HG02870 (cell line): Measurements from ENCODE around the gene ELOVL5.

Experiments used
- ATAC-seq: cut with Tn5 transposase; IDR thresholded peaks from one replicate; pipeline ENCODE4 v1.9.1; 2021; ENCODE audit warnings: mild to moderate bottlenecking, moderate library complexity; ENCODE audit not compliant: unreplicated experiment

The ELOVL5 gene

DNA sequence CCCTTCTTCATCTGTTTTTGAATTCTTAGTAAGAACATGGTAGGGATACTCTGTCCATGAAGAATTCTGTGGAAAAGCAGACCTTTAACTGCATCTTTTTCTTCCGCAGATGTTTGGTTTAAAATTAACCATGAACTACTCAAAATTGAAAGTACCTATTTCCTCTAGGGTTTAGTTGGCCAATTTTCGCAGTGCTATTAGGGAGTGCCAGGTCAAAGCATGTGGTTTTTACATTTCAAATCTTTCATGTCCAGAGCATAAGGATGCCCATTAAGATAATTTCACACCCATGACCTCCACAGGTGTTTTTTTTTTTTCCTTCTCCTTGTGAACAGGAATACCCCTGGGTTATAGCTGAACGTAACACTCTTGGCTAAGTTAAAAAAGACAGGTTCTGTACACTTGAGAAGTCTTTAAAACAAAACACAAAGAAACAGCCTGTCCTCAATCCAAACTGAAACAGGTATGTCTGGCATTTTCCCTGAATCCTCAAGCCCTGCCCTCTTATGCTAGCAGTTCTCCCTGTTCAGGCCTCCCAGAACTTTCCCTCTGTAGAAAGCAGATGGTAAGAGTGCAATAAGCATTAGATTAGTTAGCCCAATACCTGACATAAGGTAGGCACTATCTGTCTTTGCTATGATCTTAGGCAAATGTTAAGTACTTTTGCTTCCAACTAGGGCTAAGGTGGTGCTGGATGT lies 67.1 kb downstream of the ELOVL5 start:
- ATAC-seq, result no peak

GRCh38 chr6:53280207-53280606 lies 68.5 kb downstream of the ELOVL5 start:
- no peak for ATAC-seq

DNA sequence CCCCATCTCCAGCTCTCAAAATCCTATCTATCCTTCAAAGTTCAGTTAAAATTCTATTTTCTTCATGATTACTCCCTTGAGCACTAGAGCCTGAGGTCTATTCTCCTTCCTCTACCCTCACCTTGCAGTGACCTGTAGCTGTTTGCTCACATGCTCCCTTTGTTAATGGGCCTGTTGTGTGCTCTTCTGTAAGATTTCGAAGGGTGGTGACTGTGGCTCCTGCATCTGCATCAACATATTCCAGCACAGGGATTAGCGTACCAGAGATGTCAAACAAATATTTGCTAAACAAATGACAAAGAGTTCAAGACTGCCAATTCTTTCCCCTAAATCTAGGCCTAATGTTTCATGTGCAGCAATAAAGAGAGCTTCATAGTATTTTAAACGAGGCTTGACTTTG lies 69.5 kb downstream of the ELOVL5 start:
- no peak for ATAC-seq

DNA sequence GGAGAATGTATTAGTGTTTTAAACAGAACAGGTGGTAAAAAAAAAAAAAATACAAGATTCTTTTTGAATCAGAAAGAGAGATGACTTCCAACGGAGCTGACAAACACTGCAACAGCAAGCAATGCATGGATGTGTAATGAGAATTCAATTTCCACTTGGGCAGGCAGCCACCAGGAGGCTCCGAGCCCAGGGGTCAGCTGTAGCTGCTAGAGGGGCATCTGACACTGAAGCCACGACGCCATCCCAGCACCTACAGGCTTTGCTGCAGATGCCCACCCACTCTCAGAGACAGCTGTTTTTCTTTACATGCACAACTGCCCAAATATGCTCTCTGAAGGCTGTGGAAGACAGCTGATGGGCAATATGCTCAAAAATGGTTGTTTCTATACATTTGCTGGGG lies 75.4 kb downstream of the ELOVL5 start:
- no peak for ATAC-seq

GRCh38 chr6:53269827-53270226 lies 78.9 kb downstream of the ELOVL5 start:
- no peak for ATAC-seq

DNA sequence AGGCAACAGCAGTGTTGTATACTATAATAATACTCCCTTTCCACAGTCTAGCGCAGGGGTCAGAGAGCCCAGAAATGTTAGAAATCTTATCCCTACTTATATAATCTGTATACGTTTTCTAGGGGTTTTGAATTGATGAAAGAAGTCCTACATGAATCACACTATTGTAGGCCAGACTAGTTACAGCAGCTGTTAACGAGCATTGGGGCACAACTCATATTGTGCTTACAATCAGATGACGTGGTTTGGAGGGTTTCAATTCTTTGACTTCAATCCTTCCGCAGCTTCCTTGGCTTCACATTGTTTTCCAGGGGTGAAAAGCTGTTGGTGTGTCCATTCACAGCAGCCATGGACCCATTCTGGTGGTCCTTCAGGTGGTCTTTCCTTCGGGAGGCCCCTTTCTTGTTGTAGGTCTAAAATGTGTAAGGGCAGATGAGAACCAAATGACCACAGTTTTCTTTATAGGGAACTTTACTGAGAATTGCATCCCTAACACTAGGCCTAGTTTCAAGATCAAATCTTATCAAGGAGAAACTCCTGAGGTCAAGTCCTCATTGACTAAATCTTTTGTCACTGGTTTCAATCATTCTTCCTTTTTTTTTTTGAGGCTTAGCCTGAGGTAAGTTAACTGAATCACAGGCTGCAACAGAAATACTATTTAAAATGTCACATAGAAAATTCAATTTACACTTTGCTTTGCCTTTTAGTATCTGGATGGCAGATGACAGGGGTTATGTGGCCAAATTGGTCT lies 79.7 kb downstream of the ELOVL5 start:
- no peak for ATAC-seq

DNA sequence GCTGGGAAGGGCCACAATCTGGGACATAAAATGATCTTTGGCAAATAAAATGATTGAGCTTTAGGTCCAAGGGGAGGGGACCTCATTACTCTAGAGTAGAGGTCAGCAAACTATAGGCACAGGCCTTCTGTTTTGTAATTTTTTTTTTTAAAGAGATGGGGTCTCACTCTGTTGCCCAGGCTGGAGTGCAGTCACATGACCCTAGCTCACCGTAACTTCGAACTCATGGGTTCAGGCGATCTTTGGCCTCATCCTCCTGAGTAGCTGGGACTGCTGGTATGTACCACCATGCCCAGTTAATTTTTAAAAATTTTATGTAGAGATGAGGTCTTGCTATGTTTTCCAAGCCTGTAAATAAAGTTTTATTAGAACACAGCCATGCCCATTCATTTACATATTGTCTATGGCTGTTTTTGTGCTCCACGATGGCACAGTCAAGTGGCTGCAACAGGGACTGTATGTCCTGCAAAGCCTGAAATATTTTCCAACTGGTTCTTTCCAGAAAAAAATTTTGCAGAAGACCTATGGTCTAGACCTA lies 82.1 kb downstream of the ELOVL5 start:
- no peak for ATAC-seq

- ATAC-seq, result no peak
Measured at GRCh38 chr6:53264915-53265607, 83.7 kb downstream of the ELOVL5 start.

- ATAC-seq, result no peak
Measured at GRCh38 chr6:53264337-53264736, 84.4 kb downstream of the ELOVL5 start.

- no peak for ATAC-seq
Measured at GRCh38 chr6:53263917-53264316, 84.8 kb downstream of the ELOVL5 start.

DNA sequence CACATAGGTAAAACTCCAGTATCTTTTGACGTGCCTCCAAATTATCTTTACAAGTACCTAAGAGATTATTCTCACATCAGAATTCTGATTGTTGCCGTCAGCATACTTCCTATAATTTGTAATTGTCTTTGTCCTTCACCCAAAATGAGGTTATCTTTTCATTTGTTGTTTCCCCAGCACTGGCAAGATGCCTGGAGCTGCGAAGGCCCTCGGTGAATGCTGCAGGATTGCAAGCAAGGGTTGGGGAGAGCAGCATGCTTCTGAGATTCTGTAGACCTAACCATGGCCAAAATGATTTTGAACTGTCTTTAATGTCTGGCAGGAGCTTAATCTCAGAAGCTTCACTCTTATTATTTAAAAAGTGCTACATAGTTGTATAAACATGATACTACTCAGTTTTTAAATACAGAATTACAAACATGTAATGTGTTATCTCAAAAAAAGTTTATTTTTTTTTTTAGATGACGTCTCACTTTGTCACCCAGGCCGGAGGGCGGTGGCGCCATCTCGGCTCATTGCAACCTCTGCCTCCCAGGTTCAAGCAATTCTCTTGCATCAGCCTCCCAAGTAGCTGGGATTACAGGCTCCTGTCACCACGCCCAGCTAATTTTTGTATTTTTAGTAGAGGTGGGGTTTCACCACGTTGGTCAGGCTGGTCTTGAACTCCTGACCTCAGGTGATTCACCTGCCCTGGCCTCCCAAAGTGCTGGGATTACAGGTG lies 88.7 kb downstream of the ELOVL5 start:
- ATAC-seq, result no peak

DNA sequence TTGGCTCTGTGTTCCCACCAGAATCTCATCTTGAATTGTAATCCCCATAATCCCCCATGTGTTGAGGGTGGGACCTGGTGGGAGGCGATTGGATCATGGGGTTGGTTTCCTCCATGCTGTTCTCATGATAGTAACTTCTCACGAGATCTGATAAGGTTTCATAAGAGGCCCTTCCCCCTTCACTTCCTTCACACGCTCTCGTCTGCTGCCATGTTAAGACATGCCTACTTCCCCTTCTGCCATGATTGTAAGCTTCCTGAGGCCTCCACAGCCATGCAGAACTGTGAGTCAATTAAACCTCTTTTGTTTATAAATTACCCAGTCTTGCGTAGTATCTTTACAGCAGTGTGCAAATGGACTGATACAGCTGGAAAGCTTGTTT lies 90.0 kb downstream of the ELOVL5 start:
- no peak for ATAC-seq

DNA sequence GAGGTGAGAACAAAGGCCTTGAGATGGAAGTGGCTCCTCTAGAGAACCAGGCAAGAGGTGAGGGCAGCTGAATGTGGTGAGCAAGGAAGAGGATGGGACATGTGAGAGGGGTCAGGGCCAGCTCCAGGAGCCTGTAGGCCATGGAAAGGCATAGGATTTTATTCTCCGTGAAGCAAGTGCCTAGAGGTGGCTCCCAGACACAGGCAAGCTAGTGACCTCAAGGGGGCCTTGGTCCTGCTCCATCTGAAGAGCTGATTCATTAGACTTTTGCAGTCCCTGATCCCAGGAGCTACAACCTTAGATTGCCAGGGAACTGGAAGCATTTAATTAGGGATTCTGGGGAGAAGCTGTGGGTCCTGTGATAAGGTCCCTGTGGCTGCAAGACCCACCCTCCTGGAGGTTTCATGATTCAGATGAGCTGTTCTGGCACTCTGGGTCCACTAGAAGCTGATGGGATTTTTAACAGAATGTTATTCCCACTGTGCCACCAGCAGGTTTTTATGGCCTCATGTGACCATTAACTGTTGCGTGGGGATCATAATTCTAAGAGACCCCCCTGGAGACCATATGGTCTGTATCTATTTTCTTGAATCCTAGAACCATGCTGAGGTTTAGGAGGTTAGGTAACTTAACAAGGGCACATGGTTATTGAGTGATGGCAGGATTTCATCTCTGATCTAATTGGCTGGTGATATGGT lies 90.5 kb downstream of the ELOVL5 start:
- no peak for ATAC-seq

DNA sequence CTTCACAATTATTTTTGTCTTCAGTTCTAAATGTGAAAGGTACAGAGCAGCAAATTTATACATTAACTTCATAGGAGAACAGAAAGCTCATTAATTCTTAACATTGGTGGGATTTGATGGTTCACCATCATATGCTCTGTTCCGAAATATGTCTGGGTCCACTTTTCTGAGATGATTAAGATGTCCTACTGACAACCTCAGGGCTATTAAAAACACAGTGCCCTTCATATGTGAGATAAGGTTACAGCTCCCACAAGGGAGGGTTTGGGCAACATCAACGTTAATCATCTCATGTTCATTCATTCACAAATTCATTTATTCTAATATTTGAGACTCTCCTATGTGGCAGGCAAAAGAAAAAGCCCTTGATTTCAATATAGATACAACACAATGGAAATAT lies 91.2 kb downstream of the ELOVL5 start:
- ATAC-seq, result no peak

- ATAC-seq, result no peak
Measured at GRCh38 chr6:53257001-53257400, 91.7 kb downstream of the ELOVL5 start.

GRCh38 chr6:53252177-53252692 lies 96.5 kb downstream of the ELOVL5 start:
- ATAC-seq, result no peak

DNA sequence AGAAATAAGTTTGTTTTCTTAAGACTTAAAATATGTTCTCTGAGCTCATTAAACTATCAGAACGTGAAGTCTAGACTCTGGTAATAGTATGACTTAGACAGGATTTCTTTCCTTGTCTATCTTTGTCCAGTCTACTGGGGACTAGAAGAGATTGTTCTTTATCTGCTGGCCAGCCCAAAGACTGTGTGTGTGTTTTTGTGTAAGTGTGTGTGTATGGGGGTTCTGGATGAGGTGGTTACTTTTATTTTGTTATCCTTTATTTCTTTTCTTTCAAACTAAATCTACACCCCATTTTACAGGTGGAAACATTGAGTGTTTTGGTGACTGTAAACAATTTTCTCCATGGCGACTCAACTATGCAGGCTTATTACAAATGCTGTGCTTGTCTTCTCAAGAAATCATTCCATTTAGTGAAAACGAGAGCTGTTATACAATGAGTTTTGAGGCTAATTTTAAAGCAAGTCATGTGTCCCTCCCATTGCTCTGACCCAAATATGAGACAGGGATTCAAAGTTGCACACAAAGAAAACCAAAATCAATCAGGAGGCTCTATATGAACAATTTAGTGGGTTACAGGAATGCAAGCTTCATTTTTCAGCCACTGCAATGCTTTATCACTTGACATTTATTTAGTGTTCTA lies 97.6 kb downstream of the ELOVL5 start:
- ATAC-seq, result no peak

- no peak for ATAC-seq
Measured at GRCh38 chr6:53250176-53251032, 98.3 kb downstream of the ELOVL5 start.

DNA sequence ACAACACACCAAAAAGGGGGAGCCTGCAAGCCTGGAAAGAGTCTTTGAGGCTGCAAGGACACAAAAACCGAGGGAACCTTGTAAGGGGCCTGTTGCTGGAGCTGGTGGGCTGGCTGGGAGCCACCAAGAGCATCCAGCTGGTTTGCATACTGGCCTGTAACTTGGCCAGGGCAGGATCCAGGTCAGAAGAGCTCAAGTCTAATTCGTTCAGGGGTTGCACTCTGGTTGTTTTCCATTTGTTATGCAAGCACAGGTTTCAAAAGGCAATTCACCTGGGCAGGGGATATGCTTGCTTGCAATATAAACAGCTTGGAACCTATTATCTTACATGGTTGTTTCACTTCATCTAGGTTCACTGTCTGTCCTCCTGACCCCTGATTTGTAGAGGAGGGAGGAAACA lies 101.8 kb downstream of the ELOVL5 start:
- no peak for ATAC-seq
